Liver (tissue), 9 donors: ENCODE results near the gene ERICH4. TPM values are rescaled to one million over a fixed set of nuclear protein-coding genes. Genes with fewer than 3 reads are reported as not detected.
A peak's percentile ranks its signal among the peaks of the same experiment; 100 is the strongest.

Experiments
- DNase-seq: peaks from one replicate; pipeline ENCODE4 v3.0.0-alpha.2; 2017; ENCODE audit warnings: low spot score
- H3K27ac ChIP-seq, 2 donors: one replicate each; pipeline ENCODE4 v1.7.0; 2013; ENCODE audit warnings: inconsistent platforms in 2 of 2, low read length in 2 of 2, control low read depth in 1 of 2, low read depth in 1 of 2, mild to moderate bottlenecking in 1 of 2
- H3K27me3 ChIP-seq, 4 donors: one replicate each; pipeline versions ENCODE4 v1.6.1 to v1.7.0; 2013; ENCODE audit warnings: low read length in 3 of 4, inconsistent platforms in 1 of 4, mild to moderate bottlenecking in 1 of 4, moderate library complexity in 1 of 4; ENCODE audit not compliant: control insufficient read depth in 4 of 4, insufficient read depth in 4 of 4
- H3K36me3 ChIP-seq, 4 donors: one replicate each; pipeline versions ENCODE4 v1.6.1 to v1.7.0; 2013; ENCODE audit warnings: low read length in 3 of 4, mild to moderate bottlenecking in 3 of 4, low read depth in 1 of 4, moderate library complexity in 1 of 4; ENCODE audit not compliant: control insufficient read depth in 4 of 4, insufficient read depth in 3 of 4
- H3K4me1 ChIP-seq, 4 donors: one replicate each; pipeline versions ENCODE4 v1.6.1 to v1.7.0; 2013; ENCODE audit warnings: low read length in 3 of 4, mild to moderate bottlenecking in 3 of 4, moderate library complexity in 1 of 4; ENCODE audit not compliant: control insufficient read depth in 4 of 4, insufficient read depth in 4 of 4
- H3K4me3 ChIP-seq, 3 donors: one replicate each; pipeline versions ENCODE4 v1.6.1 to v1.7.0; 2013; ENCODE audit warnings: low read length in 3 of 3, control low read depth in 1 of 3, low read depth in 1 of 3, mild to moderate bottlenecking in 1 of 3
- H3K9ac ChIP-seq, 2 donors: one replicate each; pipeline ENCODE4 v1.7.0; 2013; ENCODE audit warnings: low read length in 2 of 2, mild to moderate bottlenecking in 2 of 2, moderate library complexity in 2 of 2, control low read depth in 1 of 2, low read depth in 1 of 2
- H3K9me3 ChIP-seq, 4 donors: one replicate each; pipeline versions ENCODE4 v1.6.1 to v1.7.0; 2013; ENCODE audit warnings: low read length in 3 of 4; ENCODE audit not compliant: control insufficient read depth in 4 of 4
- CTCF ChIP-seq: fragments of 150-350 bp; IDR thresholded peaks from 2 replicates; pipeline ENCODE4 v1.5.1; 2017; ENCODE audit warnings: improper control_type of control experiment, low read depth, low read length; ENCODE audit not compliant: missing input control
- GABPA ChIP-seq, 2 donors: IDR thresholded peaks in 1 of 2; conservative IDR thresholded peaks in 1 of 2; 2 replicates each; pipeline ENCODE4 v1.6.1; 2016; ENCODE audit warnings: antibody characterized with exemption in 2 of 2, mild to moderate bottlenecking in 1 of 2, moderate library complexity in 1 of 2
- HNF4A ChIP-seq, 2 donors: conservative IDR thresholded peaks; 2 replicates each; pipeline ENCODE4 v1.6.1; 2016; ENCODE audit warnings: antibody characterized with exemption in 2 of 2, mild to moderate bottlenecking in 2 of 2
- JUND ChIP-seq, 2 donors: IDR thresholded peaks; 2 replicates each; pipeline ENCODE4 v1.6.1; 2016; ENCODE audit warnings: antibody characterized with exemption in 2 of 2
- NR2F2 ChIP-seq: IDR thresholded peaks from 2 replicates; pipeline ENCODE4 v1.6.1; 2016; ENCODE audit warnings: antibody characterized with exemption
- REST ChIP-seq: IDR thresholded peaks from 2 replicates; pipeline ENCODE4 v1.6.1; 2016; ENCODE audit warnings: antibody characterized with exemption, mild to moderate bottlenecking
- RXRA ChIP-seq, 2 donors: IDR thresholded peaks; 2 replicates each; pipeline ENCODE4 v1.6.1; 2017 to 2018; ENCODE audit warnings: antibody characterized with exemption in 2 of 2, mild to moderate bottlenecking in 1 of 2
- SP1 ChIP-seq: IDR thresholded peaks from 2 replicates; pipeline ENCODE4 v1.6.1; 2018; ENCODE audit warnings: antibody characterized with exemption, mild to moderate bottlenecking
- WGBS: extraction: QIAGEN DNeasy Blood & Tissue Kit; methylation state at CpG from one replicate; pipeline ENCODE4 v1.1.7; 2013; 5-methylcytosine and 5-hydroxymethylcytosine counted together
- polyA plus RNA-seq, 2 donors: library from polyadenylated mRNA; stranded (reverse) in 1 of 2; unstranded in 1 of 2; fragments of 200-250 nt in 1 of 2; fragments of >200 nt in 1 of 2; fragmentation: Nextera tagmentation in 1 of 2; extraction: Ambion mirVana in 1 of 2; gene quantifications; one replicate each; pipeline versions ENCODE4 v1.2.1 to v1.2.3, GENCODE V29; 2013 to 2015
- total RNA-seq, 2 donors: library from RNA; depleted of rRNA; stranded (reverse); fragments of >200 nt; gene quantifications; one replicate each; pipeline ENCODE4 v1.2.3, GENCODE V29; 2014
- TF ChIP-seq, protein P1 (sequence below): IDR thresholded peaks from 2 replicates; pipeline ENCODE4 v1.6.1; 2016; ENCODE audit warnings: antibody characterized with exemption
- donor health status: healthy.
- donor health status: healthy.
- donor health status: healthy.
- donor health status: healthy.
- donor health status: healthy.

The ERICH4 gene
- total and polyA plus RNA-seq, 4 donors: not detected

GRCh38 chr19:41422456-41422855 lies 20.5 kb upstream of the ERICH4 start:
- Histone ChIP-seq H3K4me1 (peaks cover 0 to 8% (median 0%) of the 10 kb centered on the region in 4 donors), H3K9ac (no peak overlapping the region), H3K27ac (no peak overlapping the region), H3K36me3 (peaks cover 13 to 70% (median 32%) of the 10 kb centered on the region in 4 donors), H3K9me3 (no peaks in the 10 kb centered on the region), H3K27me3 (no peaks in the 10 kb centered on the region), H3K4me3 (no peak overlapping the region)
- TF ChIP-seq RXRA (IDR thresholded peaks at IDR 0.05) (no peak), GABPA (IDR thresholded peaks at IDR 0.05 in 1 of 2, conservative IDR thresholded peaks at IDR 0.05 in 1 of 2) (no peak)
- TF ChIP-seq, protein P1, sequence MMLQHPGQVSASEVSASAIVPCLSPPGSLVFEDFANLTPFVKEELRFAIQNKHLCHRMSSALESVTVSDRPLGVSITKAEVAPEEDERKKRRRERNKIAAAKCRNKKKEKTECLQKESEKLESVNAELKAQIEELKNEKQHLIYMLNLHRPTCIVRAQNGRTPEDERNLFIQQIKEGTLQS: no peak
- no peak for DNase-seq
- WGBS: 92% methylated on average over 18 of the region's 18 CpGs

- Histone ChIP-seq H3K4me3 (no peak overlapping the region), H3K9me3 (no peaks in the 10 kb centered on the region), H3K27ac (no peak overlapping the region), H3K27me3 (no peaks in the 10 kb centered on the region), H3K4me1 (peaks cover 0 to 8% (median 0%) of the 10 kb centered on the region in 4 donors), H3K9ac (no peak overlapping the region), H3K36me3 (peaks cover 13 to 70% (median 32%) of the 10 kb centered on the region in 4 donors)
- DNase-seq: no peak
- TF ChIP-seq SP1 (no peak), HNF4A (conservative IDR thresholded peaks at IDR 0.05) (no peak), JUND (IDR thresholded peaks at IDR 0.05) (no peak)
- 94% methylated on average over 12 of the region's 12 CpGs for WGBS
Observed at GRCh38 chr19:41422955-41423354, 20.0 kb upstream of the ERICH4 start.

GRCh38 chr19:41424335-41425173 lies 18.4 kb upstream of the ERICH4 start:
- H3K36me3 ChIP-seq: peaks cover 9 to 61% (median 24%) of the 10 kb centered on the region in 4 donors
- no peaks in the 10 kb centered on the region for H3K9me3 ChIP-seq
- WGBS: 82% methylated on average over 21 of the region's 21 CpGs
- no peaks in the 10 kb centered on the region for H3K27me3 ChIP-seq
- peak; percentile 18 for TF ChIP-seq NR2F2
- TF ChIP-seq REST: no peak
- TF ChIP-seq CTCF: no peak
- DNase-seq: no peak
- no peak overlapping the region for H3K9ac ChIP-seq
- peaks cover 0 to 8% (median 0%) of the 10 kb centered on the region in 4 donors for H3K4me1 ChIP-seq
- no peak overlapping the region for H3K4me3 ChIP-seq
- no peak overlapping the region for H3K27ac ChIP-seq
